Measurements from ENCODE around the gene MAPKAP1.

Gene MAPKAP1

GRCh38 chr9:125681086-125681622 lies 25.9 kb downstream of the MAPKAP1 start:
- DNase-seq (ENCODE audit: low read depth in 1 of 2, low spot score in 1 of 2) = no peak
- H3K27me3 ChIP-seq (ENCODE audit: insufficient read depth, poor library complexity, severe bottlenecking) = no peaks in the 10 kb centered on the region
- TF ChIP-seq POLR2AphosphoS5 (IDR thresholded peaks at IDR 0.05; ENCODE audit: low read depth) = no peak
- no peak for TF ChIP-seq SPI1 (IDR thresholded peaks at IDR 0.05; ENCODE audit: borderline replicate concordance, low read depth)
- TF ChIP-seq, protein P1, sequence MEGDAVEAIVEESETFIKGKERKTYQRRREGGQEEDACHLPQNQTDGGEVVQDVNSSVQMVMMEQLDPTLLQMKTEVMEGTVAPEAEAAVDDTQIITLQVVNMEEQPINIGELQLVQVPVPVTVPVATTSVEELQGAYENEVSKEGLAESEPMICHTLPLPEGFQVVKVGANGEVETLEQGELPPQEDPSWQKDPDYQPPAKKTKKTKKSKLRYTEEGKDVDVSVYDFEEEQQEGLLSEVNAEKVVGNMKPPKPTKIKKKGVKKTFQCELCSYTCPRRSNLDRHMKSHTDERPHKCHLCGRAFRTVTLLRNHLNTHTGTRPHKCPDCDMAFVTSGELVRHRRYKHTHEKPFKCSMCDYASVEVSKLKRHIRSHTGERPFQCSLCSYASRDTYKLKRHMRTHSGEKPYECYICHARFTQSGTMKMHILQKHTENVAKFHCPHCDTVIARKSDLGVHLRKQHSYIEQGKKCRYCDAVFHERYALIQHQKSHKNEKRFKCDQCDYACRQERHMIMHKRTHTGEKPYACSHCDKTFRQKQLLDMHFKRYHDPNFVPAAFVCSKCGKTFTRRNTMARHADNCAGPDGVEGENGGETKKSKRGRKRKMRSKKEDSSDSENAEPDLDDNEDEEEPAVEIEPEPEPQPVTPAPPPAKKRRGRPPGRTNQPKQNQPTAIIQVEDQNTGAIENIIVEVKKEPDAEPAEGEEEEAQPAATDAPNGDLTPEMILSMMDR (IDR thresholded peaks at IDR 0.05; ENCODE audit: insufficient read depth, low read length) = no peak
- TF ChIP-seq GABPA (IDR thresholded peaks at IDR 0.05; ENCODE audit: low read depth) = no peak
- TF ChIP-seq REST (IDR thresholded peaks at IDR 0.05; ENCODE audit: insufficient replicate concordance, low read depth) = no peak
- H3K4me3 ChIP-seq (replicated peaks; ENCODE audit: insufficient read depth, low read length) = no peak overlapping the region
- no peak overlapping the region for H3K27ac ChIP-seq (replicated peaks)

GRCh38 chr9:125680445-125680844 lies 26.6 kb downstream of the MAPKAP1 start:
- Histone ChIP-seq H3K27me3 (ENCODE audit: insufficient read depth, poor library complexity, severe bottlenecking) (no peaks in the 10 kb centered on the region), H3K27ac (replicated peaks) (no peak overlapping the region), H3K4me3 (replicated peaks; ENCODE audit: insufficient read depth, low read length) (no peak overlapping the region)
- DNase-seq (ENCODE audit: low read depth in 1 of 2, low spot score in 1 of 2) = no peak
- no peak for TF ChIP-seq SPI1 (IDR thresholded peaks at IDR 0.05; ENCODE audit: borderline replicate concordance, low read depth)
- TF ChIP-seq REST (IDR thresholded peaks at IDR 0.05; ENCODE audit: insufficient replicate concordance, low read depth) = no peak
- TF ChIP-seq GABPA (IDR thresholded peaks at IDR 0.05; ENCODE audit: low read depth) = no peak
- TF ChIP-seq POLR2AphosphoS5 (IDR thresholded peaks at IDR 0.05; ENCODE audit: low read depth) = no peak
- TF ChIP-seq, protein P1 (IDR thresholded peaks at IDR 0.05; ENCODE audit: insufficient read depth, low read length) = no peak

DNA sequence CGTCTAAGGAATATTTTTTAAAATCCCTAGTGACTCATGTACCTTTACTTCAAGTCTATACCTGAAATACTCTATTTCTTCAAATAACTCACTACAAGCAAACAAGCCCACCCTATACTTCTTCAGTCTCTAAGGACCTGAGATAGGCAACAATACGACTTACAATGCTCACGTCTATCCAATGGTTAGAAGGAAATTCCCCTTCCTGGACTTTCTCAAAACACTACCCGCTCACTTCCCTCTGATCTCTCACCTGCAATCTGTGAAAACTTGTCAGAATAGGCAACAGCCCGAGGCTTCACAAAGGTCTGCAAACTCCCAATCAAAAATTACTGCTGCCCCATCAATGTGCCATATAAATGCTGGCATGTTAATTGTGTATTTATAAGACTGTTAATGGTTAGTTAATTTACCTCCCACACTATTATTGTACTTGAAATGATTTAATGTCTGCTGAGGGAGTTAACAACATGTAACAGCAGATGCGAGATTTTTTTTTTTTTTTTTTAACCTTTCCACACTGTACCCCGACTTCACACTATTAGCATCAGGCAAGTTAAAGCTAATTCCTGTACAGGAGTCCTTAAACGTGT lies 27.3 kb downstream of the MAPKAP1 start:
- H3K27me3 ChIP-seq (ENCODE audit: insufficient read depth, poor library complexity, severe bottlenecking) = no peaks in the 10 kb centered on the region
- no peak overlapping the region for H3K27ac ChIP-seq (replicated peaks)
- TF ChIP-seq GABPA (IDR thresholded peaks at IDR 0.05; ENCODE audit: low read depth) (no peak), REST (IDR thresholded peaks at IDR 0.05; ENCODE audit: insufficient replicate concordance, low read depth) (no peak), SPI1 (IDR thresholded peaks at IDR 0.05; ENCODE audit: borderline replicate concordance, low read depth) (no peak), POLR2AphosphoS5 (IDR thresholded peaks at IDR 0.05; ENCODE audit: low read depth) (no peak)
- TF ChIP-seq, protein P1 (IDR thresholded peaks at IDR 0.05; ENCODE audit: insufficient read depth, low read length) = no peak
- H3K4me3 ChIP-seq (replicated peaks; ENCODE audit: insufficient read depth, low read length) = no peak overlapping the region
- no peak for DNase-seq (ENCODE audit: low read depth in 1 of 2, low spot score in 1 of 2)

Measured in HL-60 (cell line).